GM20431 (cell line): Measurements from ENCODE around the gene GSTA5.
"Not testable (repeated sequence)": the region's sequence is repeated elsewhere in the genome, so short reads cannot be mapped to it uniquely, and the experiment has no call there.

Experiments
- in situ Hi-C: fragments of 300-500 bp; cut with MseI, MboI; formaldehyde crosslinking; loops from one replicate; pipeline ENCODE4 v1.15.0; 2020; ENCODE audit warnings: low sequenced_read_pairs; ENCODE audit not compliant: unreplicated experiment

GSTA5 gene

DNA sequence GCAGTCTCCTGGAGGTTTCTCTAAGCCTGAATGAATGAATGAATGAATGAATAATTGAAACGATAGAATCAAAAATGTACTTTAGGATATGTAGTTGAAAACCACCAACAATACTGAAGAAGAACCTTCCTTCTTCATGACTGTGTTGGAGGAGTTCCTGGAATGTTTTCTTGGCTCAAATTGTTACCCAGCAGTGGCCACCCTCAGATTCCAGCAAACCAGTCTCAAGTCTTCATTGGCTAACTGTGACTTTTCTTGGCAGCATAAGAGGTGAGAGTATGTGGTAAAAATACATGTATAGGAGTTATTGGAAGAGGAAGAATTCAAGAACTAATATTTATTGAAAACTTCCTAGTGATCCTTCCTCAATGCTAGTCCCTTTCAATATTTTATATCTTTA lies 41.3 kb downstream of the GSTA5 start:
- in situ Hi-C loops: not testable (repeated sequence)

DNA sequence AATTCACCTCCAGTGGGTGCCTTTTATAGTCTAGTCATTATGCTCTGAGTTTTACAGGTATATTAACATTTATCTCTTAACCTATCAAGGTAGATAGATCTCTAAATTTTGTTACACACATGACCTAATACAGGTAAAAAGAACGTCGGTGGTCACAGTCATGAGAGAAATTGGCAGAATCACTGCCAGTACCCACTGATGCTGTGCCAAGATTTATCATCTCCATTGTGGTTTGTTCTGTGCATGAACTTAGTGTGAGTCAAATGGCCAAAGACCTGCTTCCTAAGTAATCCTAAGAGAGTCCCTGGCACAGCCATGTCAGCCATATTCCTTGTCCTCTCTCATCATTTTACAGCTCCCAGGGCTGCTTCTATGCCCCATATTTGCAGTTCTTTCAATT lies 46.2 kb downstream of the GSTA5 start:
- in situ Hi-C loops: not testable (repeated sequence)

DNA sequence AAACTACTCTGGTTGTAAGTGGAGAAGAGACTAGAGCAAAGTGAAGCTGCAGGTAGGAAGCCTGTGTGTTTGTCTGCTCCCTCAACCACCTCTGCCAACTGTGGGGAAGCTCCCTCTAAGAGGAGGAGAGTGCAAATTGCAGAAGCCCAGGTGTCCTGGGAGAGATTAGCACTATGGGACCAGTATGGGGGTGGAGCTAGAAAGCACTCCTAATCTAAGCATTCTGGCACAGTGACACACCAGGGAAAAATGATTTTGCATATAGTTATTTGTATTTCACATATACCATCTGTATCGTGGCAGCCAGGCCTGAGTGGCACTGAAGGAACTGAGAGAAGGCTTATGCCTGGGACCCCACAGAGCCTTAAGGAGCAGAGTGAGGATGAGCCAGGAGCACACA lies 49.8 kb downstream of the GSTA5 start:
- in situ Hi-C loops: no loop called here

DNA sequence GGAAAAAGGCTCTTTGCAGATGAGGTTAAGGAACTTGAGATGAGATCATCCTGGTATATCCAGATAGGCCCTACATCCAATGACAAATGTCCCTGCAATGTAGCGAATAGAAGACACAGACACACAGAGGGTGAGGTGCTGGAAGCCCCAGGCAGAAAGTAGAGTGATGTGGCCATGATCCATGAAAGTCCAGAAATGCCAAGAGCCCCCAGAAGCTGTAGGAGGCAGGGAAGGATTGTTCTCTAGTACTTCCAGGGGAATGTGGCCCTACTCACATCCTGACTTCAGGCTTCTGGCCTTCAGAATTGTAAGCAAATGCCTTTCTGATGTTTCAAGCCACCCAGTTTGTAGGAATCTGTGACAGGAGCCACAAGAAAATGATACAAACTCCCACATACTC lies 51.0 kb downstream of the GSTA5 start:
- in situ Hi-C loops: not testable (repeated sequence)

DNA sequence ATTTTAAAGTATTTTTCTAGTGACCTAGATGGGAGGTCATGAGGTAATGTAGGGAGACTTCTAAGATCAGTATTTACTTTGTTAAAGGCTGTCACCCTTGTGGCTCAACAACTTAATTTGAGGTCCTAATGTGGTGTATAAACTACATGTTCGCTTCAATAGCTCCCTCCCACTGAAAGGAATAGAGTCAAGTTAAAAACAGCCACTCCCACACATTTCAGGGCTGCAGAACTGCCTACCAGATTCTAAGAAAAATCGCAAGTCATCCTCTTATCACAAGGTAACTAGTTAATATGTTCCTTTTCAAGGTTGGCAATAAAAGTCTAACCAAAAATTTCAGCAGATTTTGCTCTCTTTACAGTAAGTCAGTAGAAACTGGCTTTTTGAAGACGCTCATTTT lies 52.1 kb downstream of the GSTA5 start:
- in situ Hi-C loops: no loop called here

DNA sequence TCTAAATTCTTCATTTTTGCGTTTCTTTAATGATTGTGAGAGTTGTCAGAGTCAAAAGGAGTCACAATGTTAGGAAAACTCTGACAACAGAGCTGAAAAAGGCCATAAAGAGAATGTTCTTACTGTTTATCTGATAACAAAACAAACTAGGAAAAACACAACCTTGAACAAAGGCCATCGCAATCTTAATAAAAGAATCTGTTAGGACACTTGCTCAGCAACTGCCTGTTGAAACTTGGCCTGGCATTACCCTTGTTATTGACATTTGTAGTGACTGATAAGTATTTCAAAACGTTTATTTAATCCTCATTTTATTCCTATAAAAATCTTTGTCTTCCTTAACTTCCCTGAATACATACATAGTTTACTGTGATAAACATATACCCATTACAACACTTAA lies 52.7 kb downstream of the GSTA5 start:
- in situ Hi-C loops: no loop called here

DNA sequence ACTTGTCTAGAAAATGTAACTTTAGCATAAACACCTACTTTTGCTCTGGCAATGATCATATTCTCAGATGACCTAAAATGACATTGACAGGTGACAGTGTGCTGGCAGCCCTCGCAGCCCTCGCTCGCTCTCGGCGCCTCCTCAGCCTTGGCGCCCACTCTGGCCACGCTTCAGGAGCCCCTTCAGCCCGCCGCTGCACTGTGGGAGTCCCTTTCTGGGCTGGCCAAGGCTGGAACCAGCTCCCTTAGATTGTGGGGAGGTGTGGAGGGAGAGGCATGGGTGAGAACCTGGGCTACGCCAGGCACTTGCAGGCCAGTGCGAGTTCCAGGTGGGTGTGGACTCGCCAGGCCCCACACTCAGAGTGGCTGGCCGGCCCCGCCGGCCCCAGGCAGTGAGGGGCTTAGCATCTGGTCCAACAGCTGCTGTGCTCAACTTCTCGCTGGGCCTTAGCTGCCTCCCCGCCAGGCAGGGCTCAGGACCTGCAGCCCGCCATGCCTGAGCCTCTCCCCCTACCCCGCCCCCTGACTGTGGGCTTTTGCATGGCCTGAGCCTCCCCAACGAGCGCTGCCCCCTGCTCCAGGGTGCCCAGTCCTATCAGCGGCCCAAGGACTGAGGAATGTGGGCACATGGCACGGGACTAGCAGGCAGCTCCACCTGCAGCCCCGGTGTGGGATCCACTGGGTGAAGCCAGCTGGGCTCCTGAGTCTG lies 54.2 kb downstream of the GSTA5 start:
- in situ Hi-C loops: no loop called here

DNA sequence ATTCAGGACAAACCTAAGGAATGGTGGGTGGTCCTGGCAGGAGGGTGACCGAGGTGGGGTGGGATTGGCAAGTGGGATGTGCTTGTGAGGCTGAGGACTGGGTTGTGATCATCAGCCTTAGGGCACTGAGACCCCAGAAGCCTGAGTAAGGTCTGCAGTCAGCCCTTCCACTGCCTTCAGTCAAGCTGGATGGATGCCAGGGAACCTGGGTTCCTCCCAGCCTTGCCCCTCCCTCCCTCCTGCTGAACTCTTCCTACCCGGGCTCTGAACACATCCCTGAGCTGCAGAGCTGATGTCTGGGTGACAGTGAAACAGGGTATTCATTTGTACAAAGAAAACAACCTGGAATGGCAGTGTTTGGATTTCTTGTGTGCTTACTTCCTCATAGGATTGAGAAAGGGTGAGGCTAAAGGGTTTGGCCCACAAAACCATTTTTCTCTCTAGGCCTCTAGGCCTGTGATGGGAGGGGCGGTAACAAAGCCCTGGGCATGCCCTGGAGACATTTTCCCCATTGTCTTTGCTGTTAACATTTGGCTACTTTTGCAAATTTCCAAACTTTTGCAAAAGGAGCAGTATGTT lies 57.8 kb downstream of the GSTA5 start:
- in situ Hi-C loops: not testable (repeated sequence)

DNA sequence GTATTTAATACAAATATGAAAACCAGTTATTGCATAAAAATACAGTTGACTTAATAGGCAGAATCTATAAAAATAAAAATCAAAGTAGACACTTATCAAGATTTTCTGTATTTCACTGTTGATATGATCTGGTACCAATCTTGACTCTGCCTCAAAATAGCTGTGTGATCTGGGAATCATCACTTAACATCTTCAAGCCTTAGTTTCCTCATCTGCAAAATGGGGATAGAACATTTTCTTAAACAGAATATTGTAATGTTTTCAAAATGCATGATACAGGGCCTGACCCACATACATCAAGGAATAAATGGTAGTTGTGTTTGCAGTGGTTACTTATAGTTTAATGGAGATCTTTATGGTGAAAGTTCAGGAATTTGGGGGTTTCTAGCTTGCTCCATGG lies 58.4 kb downstream of the GSTA5 start:
- in situ Hi-C loops: not testable (repeated sequence)
